ENCODE data around the gene LHPP.
A peak's percentile ranks its signal among the peaks of the same experiment; 100 is the strongest.

The LHPP gene

GRCh38 chr10:124521429-124521871 is 59.8 kb downstream of the LHPP start:
- no peak for DNase-seq (ENCODE audit: low spot score)

- no peak for DNase-seq (ENCODE audit: low spot score)
Observed at GRCh38 chr10:124522131-124522932, 60.7 kb downstream of the LHPP start.

- DNase-seq (ENCODE audit: low spot score): peak; percentile 35
Observed at GRCh38 chr10:124522933-124523871, 61.6 kb downstream of the LHPP start.

GRCh38 chr10:124523901-124524300 is 62.3 kb downstream of the LHPP start:
- no peak for DNase-seq (ENCODE audit: low spot score)

- no peak for DNase-seq (ENCODE audit: low spot score)
Observed at GRCh38 chr10:124524991-124525653, 63.5 kb downstream of the LHPP start.

- DNase-seq (ENCODE audit: low spot score): no peak
Observed at GRCh38 chr10:124525751-124526600, 64.4 kb downstream of the LHPP start.

- DNase-seq (ENCODE audit: low spot score): no peak
Observed at GRCh38 chr10:124526621-124527267, 65.1 kb downstream of the LHPP start.

- no peak for DNase-seq (ENCODE audit: low spot score)
Observed at GRCh38 chr10:124527874-124528395, 66.3 kb downstream of the LHPP start.

- no peak for DNase-seq (ENCODE audit: low spot score)
Observed at GRCh38 chr10:124529661-124530214, 68.1 kb downstream of the LHPP start.

GRCh38 chr10:124530215-124530665 is 68.6 kb downstream of the LHPP start:
- DNase-seq (ENCODE audit: low spot score): peak; percentile 79

- DNase-seq (ENCODE audit: low spot score): no peak
Observed at GRCh38 chr10:124530816-124531215, 69.2 kb downstream of the LHPP start.

- DNase-seq (ENCODE audit: low spot score): no peak
Observed at GRCh38 chr10:124532106-124532641, 70.6 kb downstream of the LHPP start.

- DNase-seq (ENCODE audit: low spot score): no peak
Observed at GRCh38 chr10:124532788-124533187, 71.2 kb downstream of the LHPP start.

- no peak for DNase-seq (ENCODE audit: low spot score)
Observed at GRCh38 chr10:124533266-124533665, 71.6 kb downstream of the LHPP start.

- DNase-seq (ENCODE audit: low spot score): no peak
Observed at GRCh38 chr10:124534231-124534798, 72.7 kb downstream of the LHPP start.

GRCh38 chr10:124534826-124535601 is 73.4 kb downstream of the LHPP start:
- DNase-seq (ENCODE audit: low spot score): no peak

GRCh38 chr10:124535731-124536495 is 74.3 kb downstream of the LHPP start:
- no peak for DNase-seq (ENCODE audit: low spot score)

- DNase-seq (ENCODE audit: low spot score): no peak
Observed at GRCh38 chr10:124536496-124537050, 75.0 kb downstream of the LHPP start.

All from kidney capillary endothelial cell (primary cell).